AG09319 (cell line): ENCODE results near the gene OLFML2B.
"Not testable (repeated sequence)": the region's sequence is repeated elsewhere in the genome, so short reads cannot be mapped to it uniquely, and the experiment has no call there.

ENCODE experiments used
- DNase-seq: peaks from one replicate; pipeline ENCODE4 v3.0.0-alpha.2; 2010; ENCODE audit warnings: low read depth; ENCODE audit errors: extremely low read depth
- TF ChIP-seq, protein P1 (sequence below): IDR thresholded peaks from 2 replicates; pipeline ENCODE4 v1.5.1; 2011; ENCODE audit warnings: low read depth, mild to moderate bottlenecking, inconsistent platforms, low read length, moderate library complexity

OLFML2B gene

DNA sequence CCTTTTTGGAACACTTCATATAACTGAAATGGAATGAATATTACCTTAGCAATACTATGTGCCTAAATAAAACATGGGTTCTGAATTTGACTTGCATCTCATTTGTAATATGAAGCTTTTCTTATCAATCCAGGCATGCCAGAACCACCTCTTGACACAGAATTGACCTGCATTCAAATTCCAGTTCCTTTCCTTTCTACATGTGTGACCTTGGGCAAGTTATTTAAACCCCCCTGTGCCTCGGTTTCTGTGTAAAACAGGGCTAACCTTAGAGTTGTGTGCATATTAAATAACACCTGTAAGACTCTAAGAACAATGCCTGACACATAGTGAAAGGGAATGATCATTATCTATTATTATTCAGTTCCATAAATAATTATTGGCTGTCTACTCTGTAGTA, 43.8 kb upstream of the OLFML2B start:
- DNase-seq: no peak
- TF ChIP-seq, protein P1, sequence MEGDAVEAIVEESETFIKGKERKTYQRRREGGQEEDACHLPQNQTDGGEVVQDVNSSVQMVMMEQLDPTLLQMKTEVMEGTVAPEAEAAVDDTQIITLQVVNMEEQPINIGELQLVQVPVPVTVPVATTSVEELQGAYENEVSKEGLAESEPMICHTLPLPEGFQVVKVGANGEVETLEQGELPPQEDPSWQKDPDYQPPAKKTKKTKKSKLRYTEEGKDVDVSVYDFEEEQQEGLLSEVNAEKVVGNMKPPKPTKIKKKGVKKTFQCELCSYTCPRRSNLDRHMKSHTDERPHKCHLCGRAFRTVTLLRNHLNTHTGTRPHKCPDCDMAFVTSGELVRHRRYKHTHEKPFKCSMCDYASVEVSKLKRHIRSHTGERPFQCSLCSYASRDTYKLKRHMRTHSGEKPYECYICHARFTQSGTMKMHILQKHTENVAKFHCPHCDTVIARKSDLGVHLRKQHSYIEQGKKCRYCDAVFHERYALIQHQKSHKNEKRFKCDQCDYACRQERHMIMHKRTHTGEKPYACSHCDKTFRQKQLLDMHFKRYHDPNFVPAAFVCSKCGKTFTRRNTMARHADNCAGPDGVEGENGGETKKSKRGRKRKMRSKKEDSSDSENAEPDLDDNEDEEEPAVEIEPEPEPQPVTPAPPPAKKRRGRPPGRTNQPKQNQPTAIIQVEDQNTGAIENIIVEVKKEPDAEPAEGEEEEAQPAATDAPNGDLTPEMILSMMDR: no peak

DNA sequence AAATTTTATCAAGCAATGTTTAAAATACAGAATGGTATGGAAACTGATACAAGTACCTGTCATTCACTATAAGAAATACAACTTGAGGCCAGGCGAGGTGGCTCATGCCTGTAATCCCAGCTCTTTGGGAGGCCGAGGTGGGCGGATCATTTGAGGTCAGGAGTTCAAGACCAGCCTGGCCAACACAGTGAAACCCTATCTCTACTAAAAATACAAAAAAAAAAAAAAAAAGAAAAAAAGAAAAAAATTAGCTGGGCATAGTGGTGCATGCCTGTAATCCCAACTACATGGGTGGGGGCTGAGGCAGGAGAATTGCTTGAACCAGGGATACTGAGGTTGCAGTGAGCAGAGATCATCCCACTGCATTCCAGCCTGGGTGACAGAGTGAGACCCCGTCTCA, 43.2 kb upstream of the OLFML2B start:
- not testable (repeated sequence) for DNase-seq

DNA sequence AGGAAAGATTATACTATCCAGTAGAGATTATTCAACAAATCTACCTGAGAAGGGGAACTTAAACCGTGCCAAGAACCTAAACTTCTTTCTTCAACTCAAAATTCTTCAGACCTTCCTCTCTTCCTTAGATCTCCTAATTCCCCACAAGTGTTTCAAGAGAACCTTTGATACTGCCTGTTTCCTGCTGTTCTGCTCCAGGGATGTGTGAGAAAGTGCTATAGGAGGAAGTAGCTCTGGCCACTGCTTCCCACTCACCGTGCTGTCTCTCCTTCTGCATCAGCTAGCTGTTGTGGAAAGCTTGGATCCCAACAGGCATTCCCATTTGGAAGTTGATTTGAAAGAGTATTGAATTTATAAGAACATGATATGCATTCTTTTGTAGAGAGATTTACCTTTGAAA, 41.3 kb upstream of the OLFML2B start:
- DNase-seq: no peak
- TF ChIP-seq, protein P1: no peak

DNA sequence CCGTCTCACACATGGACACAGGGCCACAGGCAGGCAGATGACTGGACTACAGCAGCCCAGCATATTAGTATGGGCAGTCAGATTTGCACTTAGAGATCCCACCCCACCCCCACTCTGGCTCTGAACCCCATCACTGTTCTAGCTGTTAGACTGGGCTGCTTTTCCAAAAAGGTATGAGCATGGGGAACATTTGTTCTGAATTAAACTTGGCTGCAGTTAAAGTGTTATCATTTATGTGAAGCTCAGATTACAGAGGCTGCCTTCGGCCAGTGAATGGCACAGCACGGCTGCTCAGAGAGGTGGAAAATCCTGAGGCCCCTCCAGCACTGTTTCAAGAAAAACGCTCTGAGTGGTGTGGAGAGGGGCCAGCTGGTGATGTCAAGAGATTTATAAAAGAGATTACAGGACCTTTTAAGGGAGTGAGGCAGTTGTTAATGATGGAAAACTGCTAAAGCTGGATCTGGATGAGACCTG, 38.9 kb upstream of the OLFML2B start:
- DNase-seq: no peak

DNA sequence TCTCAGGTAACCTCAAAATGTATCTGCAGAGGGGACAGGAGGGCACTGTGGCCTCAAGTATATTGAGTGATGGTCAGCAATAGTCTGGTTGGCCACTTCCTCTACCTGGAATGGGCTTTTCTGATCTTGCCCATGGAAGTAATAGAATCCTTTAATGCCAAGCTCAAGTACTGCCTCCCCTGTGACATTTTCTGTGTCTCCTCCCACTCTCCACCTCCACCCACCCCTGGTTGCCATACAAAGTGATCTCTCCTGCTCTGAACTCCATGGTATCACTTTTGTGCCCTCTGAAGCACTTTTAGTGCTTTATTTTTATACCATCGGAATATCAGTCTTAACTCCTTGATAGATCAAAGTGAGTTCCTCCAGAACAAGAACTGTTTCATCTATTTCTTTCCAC, 36.6 kb upstream of the OLFML2B start:
- TF ChIP-seq, protein P1: no peak
- DNase-seq: no peak

More for the DNA sequence above, 38.9 kb upstream of the OLFML2B start:
- TF ChIP-seq, protein P1: no peak

DNA sequence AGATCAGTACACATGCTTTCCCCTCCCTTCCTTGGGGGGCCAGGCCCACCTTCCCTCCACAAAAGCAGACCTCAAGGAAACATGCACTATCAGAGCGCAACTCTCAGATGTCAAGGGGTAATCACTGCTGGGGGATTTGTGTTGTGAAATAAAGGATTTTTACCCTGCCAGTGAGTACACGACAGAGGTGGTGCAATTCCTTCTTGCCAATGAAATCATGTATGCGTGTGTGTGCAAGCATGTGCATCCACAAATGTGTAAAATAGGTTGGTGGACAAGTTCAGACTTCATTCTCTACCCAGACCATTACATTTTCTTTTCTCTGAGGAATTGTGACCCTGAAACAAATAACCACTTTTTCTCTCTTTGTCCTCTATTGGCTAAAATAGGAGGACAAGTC, 36.1 kb upstream of the OLFML2B start:
- no peak for DNase-seq
- TF ChIP-seq, protein P1: no peak

DNA sequence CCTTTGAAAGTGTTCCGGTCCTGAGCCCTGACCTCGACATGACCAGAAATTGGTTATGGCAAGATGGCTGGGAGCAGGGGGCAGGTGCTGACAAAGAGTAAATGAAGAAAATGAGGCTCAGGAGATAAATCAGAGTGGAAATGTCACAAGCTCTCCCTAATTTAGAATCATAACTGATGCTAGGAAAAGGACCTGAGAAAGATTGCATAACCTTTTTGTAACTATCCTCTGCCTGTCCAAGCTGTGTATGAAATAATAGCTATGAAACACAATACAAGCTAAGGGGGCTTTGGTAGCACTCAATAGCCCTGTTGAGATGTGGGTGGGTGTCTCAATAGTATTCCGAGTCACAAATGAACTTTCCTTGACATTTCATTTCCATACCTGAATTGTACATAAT, 32.9 kb upstream of the OLFML2B start:
- no peak for DNase-seq
- TF ChIP-seq, protein P1: no peak

DNA sequence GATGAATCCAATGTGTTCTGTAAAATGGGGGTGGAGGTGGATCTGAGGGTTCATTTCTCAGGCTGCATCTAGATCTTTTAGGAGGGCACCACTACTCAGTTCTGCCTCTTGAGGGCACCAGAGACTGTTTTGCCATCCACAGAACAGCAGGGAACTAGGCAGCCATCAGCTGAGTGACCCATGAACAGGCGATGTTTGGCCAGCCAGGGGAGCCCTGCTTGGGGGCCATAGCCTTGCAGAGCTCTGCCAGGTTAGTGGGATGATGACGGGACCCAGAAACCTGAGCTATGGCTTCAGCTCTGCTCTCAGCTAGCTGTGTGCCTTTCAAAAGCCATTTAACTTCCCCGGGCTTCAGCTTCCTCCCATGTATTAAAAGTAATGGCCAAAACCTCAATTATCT, 32.4 kb upstream of the OLFML2B start:
- peak; percentile 20 for DNase-seq
- TF ChIP-seq, protein P1: peak; percentile 94
